Testis (tissue), 2 donors: ENCODE results near the gene TGFB1I1.

Experiments used
- CTCF ChIP-seq, 3 experiments: fragments of 450-650 bp in 2 of 3; fragments of 200-600 bp in 1 of 3; sonication (generic) in 1 of 3; IDR thresholded peaks; one replicate each; pipeline ENCODE4 v1.5.1; 2016 to 2019; ENCODE audit warnings: antibody characterized with exemption in 3 of 3, mild to moderate bottlenecking in 2 of 3, moderate library complexity in 1 of 3
- POLR2A ChIP-seq: fragments of 450-650 bp; IDR thresholded peaks from one replicate; pipeline ENCODE4 v1.6.1; 2017; ENCODE audit warnings: antibody characterized with exemption, mild to moderate bottlenecking, moderate library complexity

- TF ChIP-seq CTCF (IDR thresholded peaks at IDR 0.05) (no peak), POLR2A (no peak)
Observed at GRCh38 chr16:31428638-31429247, 43.2 kb upstream of the TGFB1I1 start.
